Activated CD8-positive, alpha-beta T cell treated with anti-CD3 and anti-CD28 coated beads for 36 hours (primary cell): ENCODE results near the gene OPCML. TPM values are rescaled to one million over a fixed set of nuclear protein-coding genes. Genes with fewer than 3 reads are reported as not detected.

Experiments used
- ATAC-seq: fragments of 200-7000 bp; cut with Tn5 transposase; one replicate; pipeline ENCODE4 v1.10.0; 2021; ENCODE audit warnings: mild to moderate bottlenecking, moderate library complexity
- CTCF ChIA-PET: fragments of 350-600 bp; sonication (Branson Sonifier 250); formaldehyde crosslinking; loops from one replicate; lab custom pipeline; 2021; ENCODE audit warnings: antibody characterized with exemption; lab: Charles Lee
- POLR2A ChIA-PET: fragments of 350-600 bp; sonication (Branson Sonifier 250); formaldehyde crosslinking; loops from one replicate; lab custom pipeline; 2021; ENCODE audit warnings: antibody characterized with exemption; lab: Charles Lee
- DNase-seq: peaks from one replicate; pipeline ENCODE4 v3.0.0-alpha.2; 2020
- H3K27ac Mint-ChIP-seq: one replicate; pipeline ENCODE4 v1.8.0; 2021; ENCODE audit warnings: mild to moderate bottlenecking, mixed read lengths
- H3K27me3 Mint-ChIP-seq: one replicate; pipeline ENCODE4 v1.8.0; 2021; ENCODE audit warnings: mixed read lengths
- H3K36me3 Mint-ChIP-seq: one replicate; pipeline ENCODE4 v1.8.0; 2021; ENCODE audit warnings: low read depth, mixed read lengths
- H3K4me1 Mint-ChIP-seq: one replicate; pipeline ENCODE4 v1.8.0; 2021; ENCODE audit warnings: low read depth, mixed read lengths
- H3K4me3 Mint-ChIP-seq: one replicate; pipeline ENCODE4 v1.8.0; 2021; ENCODE audit warnings: mild to moderate bottlenecking, moderate library complexity, mixed read lengths
- H3K9me3 Mint-ChIP-seq: one replicate; pipeline ENCODE4 v1.8.0; 2021; ENCODE audit warnings: mixed read lengths
- intact Hi-C: fragments of 100-400 bp; cut with micrococcal nuclease; formaldehyde crosslinking; loops from one replicate; pipeline ENCODE4 v1.10.0; 2022
- total RNA-seq, 2 experiments: library from RNA; stranded (reverse); gene quantifications; one replicate each; pipeline ENCODE4 v1.2.3, GENCODE V29; 2021
- TF ChIP-seq, protein P1 (sequence below): fragments of 200-600 bp; IDR thresholded peaks from one replicate; pipeline ENCODE4 v1.8.0; 2022; ENCODE audit warnings: antibody characterized with exemption, mild to moderate bottlenecking

OPCML gene
- total RNA-seq, 2 experiments from 2014 or later, result not detected

DNA sequence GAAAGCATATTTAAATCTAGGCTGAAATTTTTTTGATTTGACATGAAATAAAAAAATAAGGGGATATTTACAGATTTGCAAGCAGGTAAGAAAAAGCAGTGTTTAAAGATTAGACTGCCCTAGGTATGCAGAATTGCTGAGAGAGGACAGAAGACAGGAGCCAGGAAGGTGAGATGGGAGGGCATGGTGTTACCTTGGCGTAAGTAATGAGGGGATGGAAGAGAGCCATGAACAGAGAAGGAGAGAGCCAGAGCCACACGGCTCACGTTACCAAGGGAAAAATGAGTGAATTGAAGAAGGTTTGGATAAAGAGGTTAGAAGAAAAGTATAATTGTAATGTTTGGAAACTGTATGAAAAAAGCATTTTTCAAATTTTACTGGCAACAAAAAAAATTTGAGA lies 904.3 kb downstream of the OPCML start:
- ChIA-PET CTCF (no interaction called here), POLR2A (no interaction called here)
- TF ChIP-seq, protein P1, sequence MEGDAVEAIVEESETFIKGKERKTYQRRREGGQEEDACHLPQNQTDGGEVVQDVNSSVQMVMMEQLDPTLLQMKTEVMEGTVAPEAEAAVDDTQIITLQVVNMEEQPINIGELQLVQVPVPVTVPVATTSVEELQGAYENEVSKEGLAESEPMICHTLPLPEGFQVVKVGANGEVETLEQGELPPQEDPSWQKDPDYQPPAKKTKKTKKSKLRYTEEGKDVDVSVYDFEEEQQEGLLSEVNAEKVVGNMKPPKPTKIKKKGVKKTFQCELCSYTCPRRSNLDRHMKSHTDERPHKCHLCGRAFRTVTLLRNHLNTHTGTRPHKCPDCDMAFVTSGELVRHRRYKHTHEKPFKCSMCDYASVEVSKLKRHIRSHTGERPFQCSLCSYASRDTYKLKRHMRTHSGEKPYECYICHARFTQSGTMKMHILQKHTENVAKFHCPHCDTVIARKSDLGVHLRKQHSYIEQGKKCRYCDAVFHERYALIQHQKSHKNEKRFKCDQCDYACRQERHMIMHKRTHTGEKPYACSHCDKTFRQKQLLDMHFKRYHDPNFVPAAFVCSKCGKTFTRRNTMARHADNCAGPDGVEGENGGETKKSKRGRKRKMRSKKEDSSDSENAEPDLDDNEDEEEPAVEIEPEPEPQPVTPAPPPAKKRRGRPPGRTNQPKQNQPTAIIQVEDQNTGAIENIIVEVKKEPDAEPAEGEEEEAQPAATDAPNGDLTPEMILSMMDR, result no peak
- no peak overlapping the region for H3K27ac Mint-ChIP-seq
- no peaks in the 10 kb centered on the region for H3K9me3 Mint-ChIP-seq
- peaks cover 2% of the 10 kb centered on the region for H3K27me3 Mint-ChIP-seq
- no peak overlapping the region for H3K4me3 Mint-ChIP-seq
- ATAC-seq (no peak), DNase-seq (no peak)
- no peaks in the 10 kb centered on the region for H3K4me1 Mint-ChIP-seq
- intact Hi-C loops, result no loop called here
- H3K36me3 Mint-ChIP-seq, result no peaks in the 10 kb centered on the region

DNA sequence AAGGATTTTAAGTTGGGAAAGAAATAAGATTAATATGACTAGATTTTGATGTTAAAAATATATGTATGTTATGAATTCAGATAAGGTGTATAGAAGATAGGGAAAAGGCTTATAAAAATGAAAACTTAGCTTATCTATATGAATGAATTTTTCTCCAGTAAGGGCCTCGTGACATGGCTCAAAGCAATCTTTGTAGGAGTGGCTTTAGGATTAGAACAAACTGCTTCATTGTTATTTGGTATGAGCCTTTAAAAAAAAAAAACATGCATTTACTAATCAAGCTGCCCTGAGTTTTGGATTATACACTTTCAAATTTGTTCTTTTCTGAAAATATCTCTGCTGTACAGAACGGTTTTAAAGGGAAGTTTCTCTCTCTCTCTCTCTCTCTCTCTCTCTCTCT lies 905.9 kb downstream of the OPCML start:
- Mint-ChIP-seq H3K27ac (no peak overlapping the region), H3K27me3 (peaks cover 2% of the 10 kb centered on the region), H3K9me3 (no peaks in the 10 kb centered on the region), H3K4me3 (no peak overlapping the region), H3K4me1 (no peaks in the 10 kb centered on the region), H3K36me3 (no peaks in the 10 kb centered on the region)
- no peak for ATAC-seq
- intact Hi-C loops, result no loop called here
- ChIA-PET CTCF (no interaction called here), POLR2A (no interaction called here)
- TF ChIP-seq, protein P1, result no peak
- DNase-seq, result no peak

DNA sequence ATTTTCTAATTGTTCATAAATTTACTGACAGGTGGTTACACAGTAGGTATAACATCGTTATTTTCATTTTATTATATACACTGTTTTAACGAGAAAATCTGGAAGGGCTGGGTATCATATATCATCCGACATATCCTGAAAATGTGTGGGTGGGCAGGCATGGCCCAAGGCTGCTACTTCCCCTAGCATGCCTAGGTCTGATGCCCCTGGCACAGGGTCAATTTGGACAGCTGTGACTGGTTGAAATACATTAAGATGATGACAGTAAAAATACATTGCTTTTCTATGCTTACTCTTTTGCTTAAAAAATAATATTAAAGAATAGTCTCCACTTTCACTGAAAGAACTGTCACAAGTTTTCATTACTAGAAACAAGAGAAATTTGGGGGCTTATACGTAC lies 908.8 kb downstream of the OPCML start:
- no peak for DNase-seq
- peaks cover 2% of the 10 kb centered on the region for H3K27me3 Mint-ChIP-seq
- H3K27ac Mint-ChIP-seq, result no peak overlapping the region
- TF ChIP-seq, protein P1, result no peak
- ChIA-PET POLR2A (no interaction called here), CTCF (no interaction called here)
- intact Hi-C loops, result no loop called here
- H3K4me1 Mint-ChIP-seq, result no peaks in the 10 kb centered on the region
- H3K4me3 Mint-ChIP-seq, result no peak overlapping the region
- H3K36me3 Mint-ChIP-seq, result no peaks in the 10 kb centered on the region
- H3K9me3 Mint-ChIP-seq, result no peaks in the 10 kb centered on the region
- ATAC-seq, result no peak

DNA sequence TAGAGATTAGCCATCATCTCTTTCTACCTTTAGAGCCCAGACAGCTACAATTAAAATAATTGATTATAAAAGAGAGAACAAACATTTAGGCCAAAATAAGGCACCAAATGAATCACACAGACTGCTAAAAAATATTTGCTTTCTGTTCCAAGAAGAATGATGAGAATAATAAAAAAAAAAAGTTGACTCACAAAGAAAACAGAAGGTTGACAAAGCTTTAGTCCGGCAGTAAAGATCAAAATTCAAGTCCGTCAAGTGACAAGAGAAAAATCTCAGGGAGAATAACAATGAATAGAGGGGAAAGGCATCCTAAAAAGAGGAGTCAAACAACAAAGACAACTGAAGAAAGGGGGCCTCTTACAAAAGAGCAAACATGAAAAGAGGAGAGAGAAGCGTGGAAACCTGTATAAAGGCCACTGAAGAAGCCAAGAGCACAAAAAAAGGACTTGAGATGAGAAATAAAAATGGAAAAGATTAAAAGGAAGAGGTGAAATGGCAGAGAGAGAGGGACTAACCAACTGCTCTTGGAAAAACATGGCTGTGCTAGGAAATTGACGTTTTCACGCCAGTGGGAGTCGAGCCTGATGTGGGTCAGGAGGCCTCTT lies 910.2 kb downstream of the OPCML start:
- DNase-seq (no peak), ATAC-seq (no peak)
- no peaks in the 10 kb centered on the region for H3K36me3 Mint-ChIP-seq
- H3K27me3 Mint-ChIP-seq, result peaks cover 2% of the 10 kb centered on the region
- no peaks in the 10 kb centered on the region for H3K4me1 Mint-ChIP-seq
- POLR2A ChIA-PET, result no interaction called here
- TF ChIP-seq, protein P1, result no peak
- H3K9me3 Mint-ChIP-seq, result no peaks in the 10 kb centered on the region
- H3K27ac Mint-ChIP-seq, result no peak overlapping the region
- CTCF ChIA-PET, result no interaction called here
- intact Hi-C loops, result no loop called here
- no peak overlapping the region for H3K4me3 Mint-ChIP-seq

DNA sequence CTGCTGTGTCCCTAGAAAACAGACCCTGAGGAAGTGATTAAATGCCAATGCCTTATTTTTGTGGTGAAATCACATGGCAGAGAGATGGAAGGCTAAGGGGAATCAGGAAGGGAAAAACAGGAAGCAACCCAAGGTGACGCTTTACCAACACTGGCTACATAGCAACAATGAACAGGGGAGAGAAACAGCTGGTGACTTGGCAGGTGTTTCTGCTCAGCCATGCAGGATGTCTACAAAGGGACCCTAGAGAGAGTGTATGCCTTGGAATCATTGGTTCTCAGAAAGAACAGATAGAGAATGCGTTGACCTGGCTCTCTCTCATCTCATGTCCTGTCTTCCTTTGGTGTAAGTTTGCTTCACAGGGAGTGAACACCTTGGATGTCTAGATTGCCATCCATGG lies 911.9 kb downstream of the OPCML start:
- DNase-seq, result no peak
- no peak overlapping the region for H3K27ac Mint-ChIP-seq
- H3K4me3 Mint-ChIP-seq, result no peak overlapping the region
- ChIA-PET POLR2A (no interaction called here), CTCF (interaction anchor here (1.2 kb wide), 1 partner anchor 10 kb away, joined by 3 read pairs; no protein-coding TSS in a partner anchor)
- no peak for ATAC-seq
- H3K9me3 Mint-ChIP-seq, result no peaks in the 10 kb centered on the region
- TF ChIP-seq, protein P1, result no peak
- peaks cover 2% of the 10 kb centered on the region for H3K27me3 Mint-ChIP-seq
- H3K36me3 Mint-ChIP-seq, result no peaks in the 10 kb centered on the region
- intact Hi-C loops, result no loop called here
- no peaks in the 10 kb centered on the region for H3K4me1 Mint-ChIP-seq
